HG03135 (cell line): ENCODE measurements around the gene GPR15LG.

ENCODE experiments used
- ATAC-seq: cut with Tn5 transposase; IDR thresholded peaks from one replicate; pipeline ENCODE4 v1.9.1; 2021; ENCODE audit warnings: mild to moderate bottlenecking, moderate library complexity; ENCODE audit not compliant: unreplicated experiment

The GPR15LG gene

DNA sequence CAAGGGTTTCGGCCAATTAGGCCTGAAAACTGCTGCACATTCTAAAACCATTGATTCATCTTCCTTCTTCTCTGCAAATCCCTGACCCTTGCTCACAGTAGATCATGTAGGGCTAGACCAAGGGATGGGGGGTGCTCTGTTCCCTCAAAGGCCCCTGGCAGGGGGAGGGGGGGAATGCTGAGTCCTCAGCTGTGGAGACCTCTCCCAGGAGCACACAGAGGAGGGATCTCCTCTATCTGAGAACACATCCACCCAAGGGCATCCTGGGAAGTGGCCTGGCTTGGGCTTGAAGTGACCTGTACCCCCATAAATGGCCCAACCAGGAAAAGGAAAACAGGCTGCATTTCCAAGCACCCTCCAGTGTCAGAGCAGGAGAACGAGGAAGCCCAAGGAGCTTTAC is 19.7 kb downstream of the GPR15LG start:
- ATAC-seq = no peak

DNA sequence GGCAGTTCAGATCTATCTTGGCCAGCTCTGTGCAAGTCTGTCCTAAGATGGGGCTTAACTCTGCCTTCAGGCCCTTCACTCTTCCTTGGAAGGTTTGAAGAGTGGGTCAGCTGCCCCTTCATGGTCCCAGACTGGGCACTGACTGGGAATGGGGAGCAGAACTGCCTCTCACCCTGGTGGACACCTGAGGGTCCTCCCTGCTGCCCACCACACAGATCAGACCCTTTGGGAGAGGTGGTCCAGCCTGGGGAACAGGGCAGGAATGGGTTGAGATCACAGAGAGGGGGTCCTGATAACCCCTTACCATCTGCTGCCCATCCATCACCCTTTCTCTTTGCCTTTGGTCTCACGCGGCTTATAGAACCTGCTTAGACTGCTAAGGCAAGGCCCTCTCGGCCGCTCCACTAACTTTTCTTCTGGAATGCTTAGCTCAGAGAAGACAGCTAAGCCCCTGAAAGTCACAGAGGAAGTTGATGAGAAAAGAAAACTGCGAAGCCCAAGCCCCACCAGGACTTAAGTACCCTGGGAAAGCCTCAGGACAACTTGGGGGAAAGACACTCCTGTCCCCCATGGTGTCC is 20.3 kb downstream of the GPR15LG start:
- no peak for ATAC-seq

DNA sequence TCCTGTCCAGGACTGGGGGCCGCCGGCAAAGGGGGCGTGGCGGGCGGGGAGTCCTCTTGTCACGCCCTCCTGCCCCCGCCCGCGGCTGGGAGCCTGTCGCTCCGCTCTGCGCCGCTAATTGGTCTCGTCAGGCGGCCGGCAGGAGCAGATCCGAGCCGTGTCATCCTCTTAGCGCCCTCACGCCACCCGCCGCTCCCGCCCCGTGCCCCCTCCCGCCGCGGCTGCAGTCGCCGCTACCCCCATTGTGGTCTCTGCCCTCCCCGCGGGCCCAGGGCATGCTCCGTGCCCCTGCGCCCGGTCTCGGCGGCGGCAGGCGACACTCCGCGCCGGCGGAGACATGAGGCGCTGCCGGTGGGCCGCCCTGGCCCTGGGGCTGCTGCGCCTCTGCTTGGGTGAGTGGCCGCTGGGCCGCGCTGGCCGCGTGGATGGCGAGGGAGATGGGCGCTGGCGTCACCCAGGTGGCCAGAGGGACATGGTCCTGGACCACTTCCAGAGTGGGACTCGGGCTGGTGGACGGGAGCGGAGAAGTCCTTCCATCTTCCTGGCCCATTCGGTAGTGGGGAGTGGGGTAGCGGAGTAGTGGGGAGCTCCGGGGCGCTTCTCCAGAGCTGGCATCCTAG is 20.9 kb downstream of the GPR15LG start, which contains the start of gene CDHR1:
CDHR1 (plus strand) TSS at position 114 of the 620 bp plus-strand sequence; CDS start at position 338, 224 bp downstream.
- ATAC-seq = peak; percentile 64

DNA sequence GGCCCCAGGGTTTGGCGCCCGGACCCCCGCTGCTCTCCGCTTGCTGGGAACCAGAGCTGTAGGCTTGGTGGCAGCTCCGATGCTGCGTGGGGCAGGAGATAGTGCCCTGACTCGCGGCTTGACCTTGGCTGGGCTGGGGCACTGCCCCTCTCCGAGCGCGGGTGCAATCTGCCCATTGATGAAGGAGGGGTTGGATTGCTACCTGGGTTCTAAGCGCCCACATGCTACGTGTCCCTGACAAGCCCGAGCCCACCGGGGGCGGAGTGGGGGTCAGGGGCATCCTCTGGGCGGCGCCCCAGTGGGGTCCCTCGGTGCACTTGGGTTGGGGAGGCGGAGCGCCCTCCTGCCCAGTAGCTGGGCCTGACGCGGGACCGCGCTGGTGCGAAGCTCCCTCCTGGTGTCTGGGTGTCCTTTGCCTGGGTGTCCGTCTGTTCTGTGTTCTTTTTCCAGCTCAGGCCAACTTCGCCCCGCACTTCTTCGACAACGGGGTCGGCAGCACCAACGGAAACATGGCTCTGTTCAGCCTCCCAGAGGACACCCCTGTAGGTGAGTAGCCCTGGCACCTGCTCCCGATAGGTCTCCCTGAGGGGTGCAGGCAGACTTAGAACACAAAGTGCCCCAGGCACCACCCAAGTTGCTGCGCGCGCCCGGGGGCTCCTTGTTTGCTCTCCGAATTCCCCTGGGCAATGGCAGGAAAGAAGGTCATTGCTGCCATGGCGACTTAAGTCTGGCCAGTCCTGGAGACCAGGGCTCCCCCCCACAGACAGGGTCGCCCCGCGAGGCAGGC is 21.6 kb downstream of the GPR15LG start:
- no peak for ATAC-seq

DNA sequence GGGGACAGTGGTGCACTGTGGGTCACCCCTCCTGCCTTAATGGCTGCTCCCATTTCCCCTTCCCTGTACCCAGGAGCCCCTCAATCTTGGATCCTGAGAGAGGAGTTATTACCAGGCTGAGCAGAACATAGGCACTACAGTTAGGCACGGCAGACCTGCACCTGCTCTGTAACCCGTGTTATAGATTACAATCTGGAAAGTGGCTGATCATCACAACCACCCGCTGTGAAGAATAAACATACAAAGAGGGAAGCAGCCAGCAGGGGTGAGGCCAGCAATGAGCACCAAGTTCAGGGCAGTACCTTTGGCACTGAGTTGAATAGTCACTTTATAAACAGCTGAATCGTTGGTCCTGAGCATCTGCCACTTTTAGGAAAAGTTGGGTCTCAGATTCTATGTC is 22.5 kb downstream of the GPR15LG start:
- ATAC-seq = no peak

DNA sequence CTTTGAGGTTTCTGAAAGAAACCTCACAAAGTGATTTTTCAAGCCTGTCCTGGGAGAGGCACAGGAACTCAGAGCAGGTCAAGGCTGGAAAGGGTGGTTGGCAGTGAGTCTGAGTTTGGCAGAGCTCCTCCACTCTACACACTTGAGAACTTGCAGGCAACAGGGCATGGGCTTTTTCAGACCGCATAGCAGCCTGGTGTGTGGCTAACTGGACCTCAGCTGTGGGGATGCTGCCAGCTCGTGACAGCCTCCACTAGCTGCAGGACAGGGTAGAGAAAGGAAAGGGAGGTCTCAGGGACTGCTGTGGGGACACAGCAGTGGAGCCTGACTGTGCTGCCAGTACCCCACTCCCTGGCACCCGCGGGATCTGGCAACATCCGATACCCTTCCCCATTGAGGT is 23.3 kb downstream of the GPR15LG start:
- ATAC-seq = no peak

DNA sequence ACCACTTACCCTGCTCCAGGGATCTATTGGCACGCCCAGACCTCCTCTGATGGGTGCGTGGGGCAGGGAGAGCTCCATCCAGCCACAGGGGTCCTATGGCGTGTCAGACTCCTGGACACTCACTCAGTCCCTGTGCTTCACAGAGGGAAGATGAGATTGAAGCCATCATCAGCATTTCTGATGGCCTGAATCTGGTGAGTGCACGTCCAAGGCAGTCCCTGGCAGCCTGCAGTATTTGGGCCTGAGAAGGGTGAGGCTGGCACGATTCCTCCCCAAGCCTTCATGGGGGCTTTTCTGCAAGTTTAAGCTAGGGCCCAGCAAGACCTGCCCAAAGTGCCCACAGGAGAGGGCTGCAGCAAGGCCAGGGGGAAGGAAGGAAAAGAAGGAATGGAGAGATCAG is 24.0 kb downstream of the GPR15LG start:
- no peak for ATAC-seq

DNA sequence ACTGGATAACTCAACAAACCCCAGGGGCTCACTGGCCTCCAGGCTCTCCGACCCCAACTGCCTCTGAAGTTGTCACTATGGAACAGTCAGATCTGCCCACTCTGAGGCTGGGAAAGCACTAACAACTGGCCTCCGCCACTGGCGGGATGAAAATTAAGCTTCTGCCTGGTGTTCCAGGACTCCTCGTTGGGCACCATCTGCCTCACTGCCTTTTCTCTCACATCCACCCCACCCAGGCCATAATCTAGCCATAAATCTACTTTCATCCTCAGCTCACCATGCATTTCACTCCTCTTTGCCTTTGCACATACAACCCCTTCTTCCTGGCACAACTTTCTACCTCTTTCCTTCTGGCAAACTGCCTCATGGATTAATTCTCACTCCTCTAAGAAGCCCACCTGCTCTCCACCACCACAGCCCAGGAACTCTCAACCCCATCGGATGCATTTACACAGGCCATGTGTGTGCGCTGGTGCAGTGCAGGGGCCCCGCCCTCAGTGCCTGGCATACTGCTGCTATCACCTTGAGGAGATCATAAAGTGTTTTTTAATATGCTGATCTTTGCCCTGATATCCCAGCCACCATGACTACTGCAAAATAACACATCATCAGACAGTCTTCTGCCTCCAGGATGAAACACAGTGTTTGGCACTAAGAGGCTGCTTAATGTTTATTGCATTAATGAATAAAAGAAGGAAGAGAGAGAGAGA is 24.8 kb downstream of the GPR15LG start:
- no peak for ATAC-seq

DNA sequence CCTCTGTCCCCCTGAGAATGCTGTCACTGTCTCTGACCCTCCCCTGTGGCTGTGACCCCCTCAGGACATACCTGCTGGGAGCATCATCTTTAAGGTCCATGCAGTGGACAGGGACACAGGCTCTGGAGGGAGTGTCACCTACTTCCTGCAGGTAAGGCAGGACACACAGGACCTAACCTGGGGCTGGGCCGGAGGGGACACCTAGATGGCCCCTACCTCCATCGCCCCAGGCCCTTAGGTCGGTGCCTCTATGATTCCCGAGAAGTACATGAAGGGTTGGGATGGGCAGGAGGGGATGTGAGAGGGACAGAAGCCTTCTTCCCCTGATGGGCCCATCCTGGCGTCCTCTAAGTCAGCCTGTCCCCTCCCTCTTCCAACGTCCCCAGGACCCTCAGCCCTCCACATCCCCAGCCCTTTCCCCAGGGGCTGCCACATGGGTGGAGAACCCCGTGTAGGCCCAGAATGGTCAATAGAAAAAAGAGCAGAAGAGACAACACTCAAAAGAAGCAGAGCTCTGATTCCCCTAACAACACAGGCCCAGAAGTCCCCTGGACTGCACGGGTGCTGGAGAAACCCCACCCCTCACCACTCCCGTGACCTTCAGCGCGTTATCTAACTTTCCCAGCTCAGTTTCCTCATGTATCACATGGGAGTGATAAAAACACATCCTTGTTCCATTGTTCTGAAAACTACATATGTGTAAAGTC is 27.1 kb downstream of the GPR15LG start:
- ATAC-seq = no peak

DNA sequence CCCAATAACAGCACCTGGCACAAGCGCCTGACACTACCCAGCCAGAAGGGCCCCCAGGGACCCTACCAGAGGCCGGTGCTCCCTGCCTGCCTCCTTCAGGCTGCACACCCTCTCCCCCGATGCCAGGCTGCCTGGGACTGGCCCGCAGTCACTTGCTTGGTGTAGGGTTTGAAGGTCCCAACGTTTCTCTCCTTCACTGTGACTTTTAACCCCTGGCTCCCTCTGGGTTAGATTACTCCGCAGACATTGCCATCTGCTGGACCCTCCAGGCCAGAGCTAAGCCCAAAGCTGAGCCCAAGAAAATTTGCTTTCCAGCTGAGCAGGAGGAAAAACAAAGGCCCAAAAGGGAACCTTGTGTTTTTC is 27.6 kb downstream of the GPR15LG start:
- no peak for ATAC-seq

DNA sequence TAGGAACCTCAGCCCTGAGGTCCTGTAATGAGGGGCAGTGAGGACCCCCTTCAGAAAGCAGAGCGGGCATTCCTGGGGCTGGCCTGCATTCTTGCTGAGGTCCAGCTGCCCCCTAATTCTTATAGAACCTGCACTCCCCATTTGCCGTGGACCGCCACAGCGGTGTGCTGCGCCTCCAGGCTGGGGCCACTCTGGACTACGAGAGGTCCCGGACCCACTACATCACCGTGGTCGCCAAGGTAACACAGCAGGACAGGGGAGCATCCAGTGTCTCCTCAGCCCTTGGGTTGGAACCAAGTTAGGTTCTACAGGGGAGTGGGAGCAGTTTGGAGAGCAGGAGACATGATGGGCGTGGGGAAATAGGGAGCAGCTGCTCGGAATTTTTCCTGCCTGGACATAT is 28.1 kb downstream of the GPR15LG start:
- ATAC-seq = no peak

DNA sequence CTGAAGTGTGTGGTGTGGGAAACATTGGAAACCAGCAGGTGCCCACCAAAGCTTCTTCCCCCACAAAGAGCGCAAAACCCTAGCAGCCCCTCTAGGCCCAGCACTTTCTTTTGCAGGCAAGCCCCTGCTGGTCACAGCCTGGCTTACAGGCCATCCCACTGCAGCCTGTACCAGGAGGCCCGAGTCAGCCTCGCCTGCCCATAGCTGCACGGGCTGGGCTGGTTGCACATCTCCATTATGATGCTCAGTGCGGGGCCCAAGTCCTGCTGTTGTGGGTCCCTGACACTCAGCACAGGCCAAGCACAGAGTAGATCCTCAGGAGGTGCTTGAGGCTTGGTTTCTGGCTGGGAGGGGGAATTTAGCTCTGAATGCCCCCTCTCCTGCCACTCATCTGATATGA is 28.7 kb downstream of the GPR15LG start:
- no peak for ATAC-seq

DNA sequence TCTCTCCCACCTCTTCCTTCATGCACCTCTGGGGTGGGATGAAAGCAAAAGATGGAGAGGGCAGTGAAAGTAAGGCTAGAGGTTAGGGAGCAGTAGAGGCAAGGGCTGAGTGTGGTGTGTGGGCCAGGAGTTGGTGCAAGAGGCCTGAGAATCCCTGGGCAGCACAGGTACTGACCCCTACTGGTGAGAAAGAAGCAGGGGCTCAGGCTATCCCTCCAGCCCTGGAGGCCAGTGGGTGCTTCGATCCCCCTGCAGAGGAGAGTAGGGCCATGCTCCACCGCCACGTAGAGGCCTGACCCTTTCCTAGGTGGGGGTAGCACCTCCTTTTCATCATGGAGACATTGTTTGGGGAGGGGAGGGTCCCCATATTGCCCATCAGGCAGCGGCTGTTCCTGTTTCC is 30.5 kb downstream of the GPR15LG start:
- ATAC-seq = peak; percentile 49

DNA sequence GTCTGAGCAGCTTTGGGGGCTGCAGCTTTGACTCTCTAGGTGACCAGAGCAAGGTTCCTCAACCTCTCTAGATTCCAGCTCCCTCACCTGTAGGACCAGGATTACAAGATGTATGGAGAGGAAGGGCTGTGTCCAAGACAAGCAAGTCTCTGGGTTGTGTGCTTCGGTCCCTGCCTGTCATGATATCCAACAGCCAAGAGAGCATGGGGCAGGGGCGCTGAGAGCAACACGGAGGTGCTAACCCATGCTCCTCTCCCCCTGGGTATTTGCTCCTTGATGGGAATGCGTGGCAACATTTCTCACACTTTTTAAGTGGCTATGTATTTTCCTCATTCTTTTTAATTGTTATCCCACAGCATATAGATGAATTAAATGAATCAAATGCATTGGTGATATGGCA is 31.0 kb downstream of the GPR15LG start:
- no peak for ATAC-seq

DNA sequence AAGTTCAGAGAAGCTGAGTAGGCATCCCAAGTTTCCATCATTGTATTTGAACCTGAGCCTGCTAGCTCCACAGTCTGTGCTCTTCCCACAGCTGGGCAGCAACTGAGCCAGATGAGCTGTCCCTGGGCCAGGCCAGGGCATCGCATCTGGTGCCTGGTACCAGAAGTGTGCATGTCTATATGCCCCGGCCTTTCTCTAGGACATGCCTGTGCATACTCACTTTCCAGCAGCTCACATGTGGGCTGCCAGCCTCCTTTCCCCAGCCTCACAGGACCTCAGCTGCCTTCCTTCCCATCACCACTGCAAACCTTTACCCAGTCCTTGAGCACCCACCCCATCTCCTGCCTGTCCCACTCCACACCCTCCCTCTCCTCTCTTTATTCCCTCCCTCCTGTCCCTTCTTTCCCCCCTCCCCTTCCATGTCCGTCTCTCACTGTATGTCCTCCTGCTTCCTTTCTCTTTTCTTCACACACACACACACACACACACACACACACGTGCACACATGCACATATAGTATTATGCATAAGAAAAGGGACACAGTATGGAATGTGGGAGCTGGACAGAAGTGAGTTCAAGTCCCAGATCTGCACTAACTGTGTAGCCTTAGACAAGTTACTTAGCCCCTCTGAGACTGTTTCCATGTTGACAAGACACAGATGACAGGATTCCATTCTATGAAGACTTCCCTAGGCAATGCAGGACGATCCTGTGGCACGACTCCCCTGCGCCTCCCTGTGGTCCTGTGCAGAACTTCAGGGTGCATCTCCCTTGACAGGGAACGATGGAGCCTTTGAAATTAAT is 31.6 kb downstream of the GPR15LG start:
- ATAC-seq = peak; percentile 72

DNA sequence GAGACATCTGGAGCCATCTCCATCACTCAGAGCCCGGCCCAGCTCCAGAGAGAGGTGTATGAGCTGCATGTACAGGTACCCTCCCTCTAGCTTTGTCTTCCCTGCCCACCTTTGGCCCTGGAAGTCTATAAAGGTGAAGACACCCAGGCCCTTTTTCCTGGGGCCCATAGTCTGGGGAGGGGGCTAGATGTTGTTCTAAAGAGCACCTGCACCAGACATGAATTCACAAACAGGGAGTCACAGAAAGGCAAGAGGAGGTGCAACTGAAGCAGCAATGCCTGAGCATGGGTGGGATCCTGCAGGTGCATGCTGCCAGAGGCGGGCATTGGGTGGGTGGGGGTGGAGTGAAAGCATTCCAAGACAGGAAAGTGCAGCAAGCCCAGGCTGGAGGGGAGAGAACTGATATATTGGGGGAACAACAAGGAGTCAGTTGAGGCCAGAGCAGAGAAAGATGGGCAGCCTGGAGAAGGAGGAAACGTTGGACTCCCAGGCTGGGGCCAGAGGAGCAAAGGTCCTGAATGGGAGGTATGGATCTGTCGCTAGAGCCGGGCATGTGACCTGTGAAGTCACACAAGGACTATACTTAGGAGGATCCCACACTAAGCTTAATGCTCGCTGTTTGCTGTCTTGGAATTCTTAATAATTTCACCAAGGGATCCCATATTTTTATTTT is 32.4 kb downstream of the GPR15LG start:
- no peak for ATAC-seq

DNA sequence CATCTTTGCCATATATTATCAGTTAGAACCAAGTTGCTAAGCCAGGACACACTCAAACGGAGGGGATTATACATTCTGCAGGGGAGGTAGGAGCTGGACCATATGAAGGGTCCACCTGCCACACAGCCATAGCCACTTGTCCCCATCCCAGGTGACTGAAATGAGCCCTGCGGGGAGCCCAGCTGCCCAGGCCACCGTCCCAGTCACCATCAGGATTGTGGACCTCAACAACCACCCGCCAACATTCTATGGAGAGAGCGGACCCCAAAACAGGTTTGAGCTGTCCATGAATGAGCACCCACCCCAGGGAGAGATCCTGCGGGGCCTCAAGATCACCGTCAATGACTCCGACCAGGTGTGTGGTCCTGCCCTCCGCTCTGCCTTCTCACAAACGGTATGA is 34.4 kb downstream of the GPR15LG start:
- no peak for ATAC-seq

DNA sequence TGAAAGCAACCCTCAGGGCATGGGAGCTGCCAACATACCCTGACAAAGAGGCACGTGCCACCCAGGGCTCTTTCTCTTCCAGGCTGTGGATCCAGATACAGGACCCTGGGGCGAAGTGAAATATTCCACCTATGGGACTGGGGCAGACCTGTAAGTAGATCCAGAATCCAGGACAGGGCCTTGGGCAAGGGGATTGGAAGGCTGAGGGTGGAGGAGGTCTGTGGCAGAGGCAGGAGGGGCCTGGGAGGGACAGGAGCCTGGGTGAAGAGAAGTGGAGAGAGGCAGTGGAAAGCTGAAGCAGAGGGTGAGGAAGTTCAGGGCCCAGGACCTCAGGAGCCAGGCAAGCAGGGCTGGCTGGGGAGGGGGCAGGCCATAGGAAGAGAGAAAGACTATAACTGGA is 38.0 kb downstream of the GPR15LG start:
- ATAC-seq = no peak

DNA sequence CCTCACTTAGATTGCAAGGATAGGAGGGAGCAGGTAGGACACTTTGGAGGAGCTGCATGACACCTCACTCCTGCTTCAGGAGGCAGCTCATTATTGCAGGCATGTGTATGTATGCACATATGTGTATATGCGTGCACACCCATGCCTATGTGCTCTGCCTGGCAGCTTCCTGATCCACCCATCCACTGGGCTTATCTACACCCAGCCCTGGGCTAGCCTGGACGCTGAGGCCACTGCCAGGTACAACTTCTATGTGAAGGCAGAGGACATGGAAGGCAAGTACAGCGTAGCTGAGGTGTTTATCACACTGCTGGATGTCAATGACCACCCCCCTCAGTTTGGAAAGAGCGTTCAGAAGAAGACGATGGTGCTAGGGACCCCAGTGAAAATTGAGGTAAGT is 38.4 kb downstream of the GPR15LG start:
- no peak for ATAC-seq

DNA sequence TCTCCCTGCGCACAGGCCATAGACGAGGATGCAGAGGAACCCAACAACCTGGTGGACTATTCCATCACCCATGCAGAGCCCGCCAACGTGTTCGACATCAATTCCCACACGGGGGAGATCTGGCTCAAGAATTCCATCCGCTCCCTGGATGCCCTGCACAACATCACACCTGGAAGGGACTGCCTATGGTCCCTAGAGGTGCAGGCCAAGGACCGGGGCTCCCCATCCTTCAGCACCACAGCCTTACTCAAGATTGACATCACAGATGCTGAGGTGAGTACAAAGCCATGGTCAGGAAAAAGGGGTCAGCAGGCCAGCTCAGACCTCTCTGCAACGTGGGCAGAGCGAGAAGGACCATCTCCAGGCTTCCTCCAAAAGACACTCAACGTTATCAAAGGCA is 39.5 kb downstream of the GPR15LG start:
- no peak for ATAC-seq
